Limb (tissue), 2 donors: Measurements from ENCODE around the gene CCDC40.

Source experiments
- DNase-seq, 2 donors: peaks; one replicate each; pipeline ENCODE4 v3.0.0-alpha.2; 2016; ENCODE audit errors: extremely low spot score in 2 of 2

Gene CCDC40

GRCh38 chr17:80000981-80001775, 35.3 kb upstream of the CCDC40 start:
- no peak for DNase-seq

GRCh38 chr17:80002070-80002641, 34.3 kb upstream of the CCDC40 start:
- DNase-seq, result no peak

GRCh38 chr17:80002690-80003490, 33.6 kb upstream of the CCDC40 start:
- DNase-seq, result no peak

GRCh38 chr17:80003969-80004368, 32.5 kb upstream of the CCDC40 start:
- DNase-seq, result no peak

- DNase-seq, result peak in 1 of 2 donors; percentile 75
Observed at GRCh38 chr17:80005360-80006338, 30.8 kb upstream of the CCDC40 start.

- DNase-seq, result no peak
Observed at GRCh38 chr17:80006339-80006720, 30.1 kb upstream of the CCDC40 start.

GRCh38 chr17:80006811-80007752, 29.4 kb upstream of the CCDC40 start:
- DNase-seq, result no peak

- no peak for DNase-seq
Observed at GRCh38 chr17:80007939-80008338, 28.5 kb upstream of the CCDC40 start.

GRCh38 chr17:80008383-80008840, 28.0 kb upstream of the CCDC40 start:
- DNase-seq, result peak in 1 of 2 donors; percentile 80

- DNase-seq, result no peak
Observed at GRCh38 chr17:80008848-80009247, 27.6 kb upstream of the CCDC40 start.

GRCh38 chr17:80009391-80010282, 26.8 kb upstream of the CCDC40 start:
- no peak for DNase-seq

GRCh38 chr17:80010283-80010858, 26.1 kb upstream of the CCDC40 start:
- DNase-seq, result no peak

- DNase-seq, result no peak
Observed at GRCh38 chr17:80011989-80012555, 24.4 kb upstream of the CCDC40 start.

GRCh38 chr17:80012765-80013741, 23.4 kb upstream of the CCDC40 start:
- DNase-seq, result no peak

- no peak for DNase-seq
Observed at GRCh38 chr17:80017226-80018010, 19.0 kb upstream of the CCDC40 start.
